Neuron (in vitro differentiated cells): ENCODE results near the gene INPP5K.
"Not testable (repeated sequence)": the region's sequence is repeated elsewhere in the genome, so short reads cannot be mapped to it uniquely, and the experiment has no call there.

Experiments used
- H2AFZ ChIP-seq: one replicate; pipeline ENCODE4 v1.6.1; 2013; ENCODE audit warnings: low read depth, mild to moderate bottlenecking, inconsistent platforms, low read length, moderate library complexity
- H3K27me3 ChIP-seq: one replicate; pipeline ENCODE4 v1.6.1; 2013; ENCODE audit warnings: low read length; ENCODE audit not compliant: insufficient read depth
- H3K36me3 ChIP-seq: one replicate; pipeline ENCODE4 v1.6.1; 2013; ENCODE audit warnings: low read length; ENCODE audit not compliant: insufficient read depth
- H3K4me1 ChIP-seq: one replicate; pipeline ENCODE4 v1.6.1; 2013; ENCODE audit warnings: low read length; ENCODE audit not compliant: insufficient read depth
- H3K4me3 ChIP-seq: 2 replicates; pipeline ENCODE4 v1.5.1; 2013; ENCODE audit warnings: mild to moderate bottlenecking, low read length, moderate library complexity
- H3K9me3 ChIP-seq: one replicate; pipeline ENCODE4 v1.6.1; 2013; ENCODE audit warnings: low read length

Gene INPP5K

DNA sequence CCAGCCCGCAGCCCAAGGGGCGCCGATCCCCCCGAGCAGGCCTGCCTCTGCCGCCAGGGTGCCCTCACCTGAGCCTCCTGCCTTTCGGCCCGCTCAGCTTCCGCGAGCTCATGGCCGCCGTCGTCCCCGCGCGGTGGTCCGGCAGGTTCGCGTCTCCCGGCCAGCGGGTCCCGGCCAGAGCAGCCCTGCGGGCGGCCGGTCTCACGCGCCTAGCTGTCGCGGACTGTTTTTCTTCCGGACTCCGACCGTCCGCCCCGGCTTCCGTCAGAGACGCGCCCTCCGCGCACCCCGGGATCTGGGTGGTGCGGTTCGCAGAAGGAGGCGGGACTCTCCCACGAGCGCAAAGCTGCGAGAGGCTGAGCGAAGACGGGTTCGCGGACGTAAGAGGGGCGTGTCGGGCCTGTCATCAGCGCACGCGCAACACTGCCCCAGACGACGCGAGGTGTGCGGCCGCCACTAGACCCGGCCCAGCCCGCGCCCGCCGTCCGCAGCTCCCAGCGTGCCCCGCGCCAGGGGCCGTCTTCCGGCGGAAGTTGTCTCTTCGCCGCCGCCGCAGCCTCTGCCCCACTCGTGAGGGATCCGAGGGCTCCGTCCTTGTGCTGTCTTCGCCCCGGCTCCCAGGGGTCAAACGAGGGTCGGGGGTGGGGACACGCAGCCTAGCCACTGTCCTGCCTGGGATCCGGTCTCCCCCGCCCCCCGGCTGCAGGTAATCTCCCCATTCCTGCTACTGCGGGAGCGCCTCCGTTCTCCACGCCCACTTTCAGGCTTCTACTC is at the start of gene INPP5K:
Gene INPP5K (minus strand): TSS at position 225 of the 774 bp plus-strand sequence. CDS start 113 bp downstream, at position 112.
- H3K4me1 ChIP-seq: peaks cover 10% of the 10 kb centered on the region

DNA sequence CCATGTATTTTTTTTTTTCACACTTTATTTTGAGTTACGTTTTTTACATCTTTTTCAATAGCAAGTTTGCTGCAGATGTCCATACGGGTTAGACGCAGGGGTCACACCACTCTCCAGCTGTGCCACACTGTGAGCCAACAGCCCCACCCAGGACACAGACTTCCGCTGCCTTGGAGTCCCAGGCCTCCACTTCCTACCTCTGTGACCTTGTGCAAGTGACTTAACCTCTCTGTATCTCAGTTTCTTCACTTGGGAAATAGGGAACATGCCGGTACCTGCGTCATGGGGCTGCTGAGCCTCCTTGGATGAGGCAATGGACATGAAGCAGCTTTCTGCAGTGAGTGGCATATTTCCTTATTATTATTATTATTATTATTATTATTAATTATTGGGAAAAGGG is 49.5 kb upstream of the INPP5K start:
- Histone ChIP-seq H3K27me3 (no peaks in the 10 kb centered on the region), H2AFZ (no peak overlapping the region), H3K4me3 (no peak overlapping the region), H3K4me1 (peaks cover 6% of the 10 kb centered on the region), H3K9me3 (no peaks in the 10 kb centered on the region), H3K36me3 (no peaks in the 10 kb centered on the region)

More for the DNA sequence above, at the start of gene INPP5K:
- H2AFZ ChIP-seq: peak within 1 kb of the TSS; percentile 54
- H3K27me3 ChIP-seq: no peaks in the 10 kb centered on the region
- H3K4me3 ChIP-seq: peak within 1 kb of the TSS; percentile 98
- no peaks in the 10 kb centered on the region for H3K9me3 ChIP-seq
- peaks cover 24% of the 10 kb centered on the region for H3K36me3 ChIP-seq

DNA sequence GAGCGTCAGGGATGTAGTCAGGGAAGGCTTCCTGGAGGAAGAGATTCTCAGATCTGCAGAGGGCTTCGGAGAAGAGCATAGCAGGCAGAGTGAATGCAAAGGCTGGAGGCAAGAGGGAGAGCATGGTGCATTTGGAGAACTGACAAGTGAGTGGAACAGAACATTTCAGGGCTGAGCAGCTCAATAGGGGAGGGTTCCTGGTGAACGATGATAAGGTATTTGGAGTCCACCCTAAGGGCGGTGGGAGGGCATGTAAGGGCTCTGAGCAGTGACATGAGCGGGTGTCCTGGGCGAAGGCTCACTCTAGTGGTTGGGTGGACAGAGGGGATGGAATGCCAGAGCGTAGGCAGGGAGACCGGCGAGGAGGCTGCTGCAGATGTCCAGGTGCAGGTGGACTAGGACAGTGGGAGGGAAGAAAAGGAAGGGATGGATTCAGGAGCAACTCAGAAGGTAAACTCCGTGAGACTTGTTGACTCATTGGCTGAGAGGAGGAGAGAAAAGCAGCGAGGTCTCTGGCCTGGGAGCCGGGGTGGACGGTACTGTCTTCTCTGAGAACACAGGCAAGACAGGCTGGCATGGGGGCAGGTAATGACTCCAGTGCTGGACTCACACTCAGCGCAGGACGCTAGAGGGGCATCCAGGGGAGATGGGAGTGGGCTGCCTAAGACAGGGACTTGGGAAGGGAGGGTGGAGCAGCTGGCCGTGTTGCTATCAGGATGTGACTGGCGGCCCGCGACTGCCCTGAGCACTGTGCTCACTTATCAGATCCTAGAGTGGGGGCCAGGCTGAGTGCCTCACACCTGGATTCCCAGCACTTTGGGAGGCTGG is 47.6 kb upstream of the INPP5K start:
- Histone ChIP-seq H2AFZ (no peak overlapping the region), H3K27me3 (no peaks in the 10 kb centered on the region), H3K4me1 (peaks cover 23% of the 10 kb centered on the region), H3K4me3 (no peak overlapping the region), H3K36me3 (no peaks in the 10 kb centered on the region), H3K9me3 (no peaks in the 10 kb centered on the region)

DNA sequence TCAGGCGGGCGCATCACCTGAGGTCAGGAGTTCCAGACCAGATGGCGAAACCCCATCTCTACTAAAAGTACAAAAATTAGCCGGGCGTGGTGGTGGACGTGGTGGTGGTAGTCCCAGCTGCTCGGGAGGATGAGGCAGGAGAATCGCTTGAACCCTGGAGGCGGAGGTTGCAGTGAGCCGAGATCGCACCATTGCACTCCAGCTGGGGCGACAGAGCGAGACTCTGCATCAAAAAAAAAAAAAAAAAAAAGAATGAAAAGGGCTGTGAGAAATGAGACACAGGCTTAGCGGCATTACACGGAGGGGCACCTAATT is 47.0 kb upstream of the INPP5K start:
- H3K9me3 ChIP-seq, H3K27me3 ChIP-seq, H3K36me3 ChIP-seq, H2AFZ ChIP-seq, H3K4me3 ChIP-seq: not testable (repeated sequence)
- H3K4me1 ChIP-seq: peaks cover 23% of the 10 kb centered on the region

DNA sequence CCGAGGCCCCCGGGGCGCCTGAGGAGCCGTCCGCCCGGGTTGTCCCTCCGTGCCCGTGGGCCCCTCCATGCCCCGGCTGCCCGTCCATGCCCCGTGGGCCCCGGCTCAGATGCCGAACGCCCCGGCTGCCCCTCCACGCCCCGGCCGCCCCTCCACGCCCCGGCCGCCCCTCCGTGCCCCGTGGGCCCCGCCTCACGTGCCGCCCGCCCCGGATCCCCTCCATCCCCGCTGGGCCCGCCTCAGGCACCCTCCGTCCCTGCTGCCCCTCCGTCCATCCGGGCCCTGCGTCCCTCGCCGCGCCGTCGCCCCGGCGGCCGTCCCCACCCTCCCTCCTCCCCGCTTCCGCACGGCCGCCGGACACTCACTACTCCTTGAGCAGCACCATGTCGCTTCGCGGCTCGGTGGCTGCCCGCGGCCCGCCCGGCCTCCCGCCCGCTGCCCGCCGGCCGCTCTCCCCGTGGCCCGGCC is 45.8 kb upstream of the INPP5K start:
- Histone ChIP-seq H3K9me3 (no peaks in the 10 kb centered on the region), H3K27me3 (no peaks in the 10 kb centered on the region), H2AFZ (peak overlapping the region; percentile 89), H3K36me3 (peaks cover 8% of the 10 kb centered on the region), H3K4me3 (peak overlapping the region; percentile 53), H3K4me1 (peaks cover 23% of the 10 kb centered on the region)

DNA sequence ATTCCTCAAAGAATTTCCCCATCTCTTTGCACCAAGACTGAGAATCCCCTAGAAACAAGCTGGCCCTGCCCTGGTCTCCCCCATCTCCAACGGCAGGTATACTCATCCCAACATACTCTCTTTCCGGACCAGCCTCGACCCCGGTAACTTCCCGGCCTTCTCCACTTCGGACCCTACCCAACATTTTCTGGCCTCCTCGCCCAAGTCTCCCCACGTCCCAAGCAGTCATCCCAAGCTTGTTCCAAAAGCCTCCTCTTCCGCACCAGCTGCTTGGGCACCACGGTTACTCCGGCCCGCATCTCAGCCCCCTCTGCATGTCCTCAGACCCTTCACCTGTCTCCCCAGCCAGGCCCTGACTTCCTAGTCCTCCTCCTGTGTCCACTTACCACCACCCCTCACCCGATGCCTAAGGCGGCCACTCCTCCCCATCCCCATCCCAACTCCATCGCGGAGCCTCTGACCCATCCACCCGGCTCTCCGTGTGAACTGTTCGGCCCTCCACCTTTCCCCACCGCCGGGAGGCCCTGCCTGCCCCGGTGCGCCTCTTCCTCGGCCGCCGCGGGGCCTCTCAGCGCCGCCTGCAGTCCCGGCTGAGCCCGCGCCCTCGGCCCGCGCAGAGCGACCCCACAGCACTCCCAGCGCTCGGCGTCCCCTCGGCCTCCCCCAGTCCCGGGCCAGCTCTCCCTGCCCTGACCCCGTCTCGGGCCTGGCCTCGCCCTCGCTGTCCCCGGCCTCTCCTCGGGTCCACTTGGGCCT is 45.2 kb upstream of the INPP5K start:
- Histone ChIP-seq H3K4me3 (peak overlapping the region; percentile 53), H3K36me3 (peaks cover 12% of the 10 kb centered on the region), H3K27me3 (no peaks in the 10 kb centered on the region), H3K4me1 (peaks cover 23% of the 10 kb centered on the region), H2AFZ (no peak overlapping the region), H3K9me3 (no peaks in the 10 kb centered on the region)

DNA sequence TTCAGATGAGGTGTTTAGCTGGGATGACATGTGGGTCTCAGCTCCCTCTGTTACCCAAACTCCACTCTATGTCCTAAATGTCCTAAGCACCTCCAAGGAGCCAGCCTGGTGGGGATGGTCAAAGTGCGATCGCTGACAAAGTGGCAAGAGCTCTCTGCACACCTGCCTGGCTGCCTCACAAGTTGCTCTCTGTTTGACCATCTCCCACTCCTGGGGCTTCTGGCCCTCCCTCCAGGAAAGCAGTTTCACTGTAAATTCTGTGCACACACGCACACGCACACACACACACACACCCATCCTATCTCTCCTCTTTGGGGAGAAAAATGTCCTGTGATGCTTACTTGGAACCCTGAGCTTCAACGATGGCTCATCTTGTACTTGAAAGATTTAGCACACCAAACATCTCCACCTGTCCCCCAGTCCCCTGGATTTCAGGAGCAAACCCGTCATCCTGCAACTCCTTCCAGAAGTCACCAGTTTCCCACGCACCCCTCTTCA is 44.5 kb upstream of the INPP5K start:
- no peaks in the 10 kb centered on the region for H3K9me3 ChIP-seq
- peak overlapping the region; percentile 53 for H3K4me3 ChIP-seq
- H3K36me3 ChIP-seq: peaks cover 19% of the 10 kb centered on the region
- peaks cover 23% of the 10 kb centered on the region for H3K4me1 ChIP-seq
- no peaks in the 10 kb centered on the region for H3K27me3 ChIP-seq
- no peak overlapping the region for H2AFZ ChIP-seq

DNA sequence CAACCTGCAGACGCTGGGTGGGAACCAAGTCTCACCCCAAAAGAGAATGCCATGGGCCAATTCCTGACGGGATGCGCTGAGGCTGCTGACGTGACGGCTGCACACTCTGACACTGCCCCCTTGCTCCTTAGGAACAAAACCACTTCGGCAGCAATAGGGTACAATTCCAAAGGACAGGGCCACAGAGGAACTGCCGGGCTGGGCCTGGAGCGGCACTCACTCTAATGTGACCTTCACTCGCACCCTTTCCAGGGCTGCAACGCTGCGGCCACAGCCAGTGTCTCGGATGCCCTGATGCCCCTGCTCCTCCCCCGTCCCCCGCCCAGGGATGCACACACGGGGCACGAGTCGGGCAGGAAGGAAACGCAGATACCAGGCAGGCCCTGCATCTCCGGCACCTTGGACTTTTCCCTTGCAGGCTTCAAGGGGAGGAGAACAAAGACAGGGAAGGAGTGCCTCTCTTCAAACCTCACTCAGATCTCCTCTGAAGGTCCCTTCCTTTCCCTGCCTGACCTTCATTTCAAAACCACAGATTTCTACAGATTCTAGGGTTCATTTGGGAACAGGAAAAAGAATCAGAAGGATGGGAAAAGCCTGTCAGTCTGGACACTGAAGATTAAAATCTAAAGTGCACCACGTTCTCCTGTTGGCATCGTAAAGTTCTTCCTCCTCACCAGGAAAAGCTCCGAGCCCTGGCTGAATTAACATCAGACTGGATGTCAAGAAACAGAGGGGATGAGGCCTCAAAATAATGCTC is 43.9 kb upstream of the INPP5K start:
- H3K4me3 ChIP-seq: peak overlapping the region; percentile 53
- peaks cover 22% of the 10 kb centered on the region for H3K36me3 ChIP-seq
- H2AFZ ChIP-seq: no peak overlapping the region
- H3K4me1 ChIP-seq: peaks cover 23% of the 10 kb centered on the region
- no peaks in the 10 kb centered on the region for H3K9me3 ChIP-seq
- H3K27me3 ChIP-seq: no peaks in the 10 kb centered on the region

DNA sequence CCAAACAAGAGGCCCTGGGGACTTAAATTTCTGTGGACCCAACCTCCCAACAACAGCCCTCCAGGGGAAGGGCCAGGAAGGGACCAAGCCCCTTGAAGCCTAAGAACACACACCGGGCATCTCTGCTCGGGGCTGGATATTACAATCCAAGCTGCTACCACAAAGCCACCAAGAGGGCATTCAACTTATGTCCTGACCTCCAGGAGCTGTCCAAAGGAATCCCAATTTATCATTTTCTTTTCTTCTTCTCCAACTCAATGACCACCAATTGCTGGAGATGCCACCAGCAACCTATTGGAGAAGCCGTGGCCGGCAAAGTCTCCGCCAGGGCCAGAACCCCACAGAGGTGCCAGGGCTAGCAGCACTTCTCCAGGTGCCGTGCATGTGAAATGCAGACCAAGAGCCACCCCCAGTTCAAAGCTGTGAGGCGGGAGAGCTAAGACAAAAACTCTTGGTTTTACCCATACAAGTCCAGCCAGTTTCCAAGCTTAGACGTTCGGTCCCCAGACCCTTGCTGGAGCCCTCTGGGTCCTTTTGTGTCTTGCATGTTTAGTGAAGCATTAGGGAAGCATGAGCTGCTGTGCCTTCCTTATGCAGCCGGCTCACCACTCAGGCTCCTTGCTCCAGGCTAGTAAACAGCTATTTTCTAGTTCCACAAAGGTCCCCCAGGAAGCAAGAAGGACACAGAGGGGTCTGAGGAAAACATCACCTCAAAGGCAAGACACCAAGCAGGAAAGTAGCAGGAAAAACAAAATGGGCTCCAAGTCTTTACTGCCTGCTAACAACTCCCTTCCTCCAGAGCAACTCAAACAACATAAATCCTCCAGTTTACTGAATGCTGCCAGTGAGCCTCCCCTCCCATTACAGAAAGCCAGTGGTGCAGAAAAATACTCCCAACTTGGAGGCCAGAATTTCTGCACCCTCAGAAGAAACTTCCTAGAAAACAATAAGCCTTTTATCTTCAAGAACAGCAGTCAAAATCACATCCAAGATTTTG is 42.9 kb upstream of the INPP5K start:
- Histone ChIP-seq H3K27me3 (no peaks in the 10 kb centered on the region), H3K4me1 (peaks cover 23% of the 10 kb centered on the region), H3K4me3 (no peak overlapping the region), H3K36me3 (peaks cover 22% of the 10 kb centered on the region), H2AFZ (no peak overlapping the region), H3K9me3 (no peaks in the 10 kb centered on the region)

DNA sequence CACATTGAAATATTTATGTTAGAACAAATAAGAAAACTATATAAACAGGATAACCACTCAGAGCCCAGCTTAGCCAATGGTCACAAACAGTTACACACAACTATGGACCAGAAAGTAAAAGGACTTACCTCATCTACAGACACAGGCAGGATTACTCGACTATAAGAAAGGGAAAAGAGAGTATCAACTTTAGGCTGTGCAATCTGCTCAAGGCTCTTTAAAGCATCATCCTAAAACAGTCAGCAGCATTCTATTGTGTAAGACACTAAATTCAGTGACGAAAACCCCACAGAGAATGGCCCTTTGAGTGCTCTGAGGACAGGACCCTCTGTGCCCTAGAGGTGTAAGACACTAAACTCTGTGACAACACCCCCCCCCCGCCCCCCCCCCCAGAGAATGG is 42.0 kb upstream of the INPP5K start:
- Histone ChIP-seq H3K4me1 (peaks cover 23% of the 10 kb centered on the region), H3K36me3 (peaks cover 22% of the 10 kb centered on the region), H2AFZ (no peak overlapping the region), H3K4me3 (no peak overlapping the region), H3K9me3 (no peaks in the 10 kb centered on the region), H3K27me3 (no peaks in the 10 kb centered on the region)

DNA sequence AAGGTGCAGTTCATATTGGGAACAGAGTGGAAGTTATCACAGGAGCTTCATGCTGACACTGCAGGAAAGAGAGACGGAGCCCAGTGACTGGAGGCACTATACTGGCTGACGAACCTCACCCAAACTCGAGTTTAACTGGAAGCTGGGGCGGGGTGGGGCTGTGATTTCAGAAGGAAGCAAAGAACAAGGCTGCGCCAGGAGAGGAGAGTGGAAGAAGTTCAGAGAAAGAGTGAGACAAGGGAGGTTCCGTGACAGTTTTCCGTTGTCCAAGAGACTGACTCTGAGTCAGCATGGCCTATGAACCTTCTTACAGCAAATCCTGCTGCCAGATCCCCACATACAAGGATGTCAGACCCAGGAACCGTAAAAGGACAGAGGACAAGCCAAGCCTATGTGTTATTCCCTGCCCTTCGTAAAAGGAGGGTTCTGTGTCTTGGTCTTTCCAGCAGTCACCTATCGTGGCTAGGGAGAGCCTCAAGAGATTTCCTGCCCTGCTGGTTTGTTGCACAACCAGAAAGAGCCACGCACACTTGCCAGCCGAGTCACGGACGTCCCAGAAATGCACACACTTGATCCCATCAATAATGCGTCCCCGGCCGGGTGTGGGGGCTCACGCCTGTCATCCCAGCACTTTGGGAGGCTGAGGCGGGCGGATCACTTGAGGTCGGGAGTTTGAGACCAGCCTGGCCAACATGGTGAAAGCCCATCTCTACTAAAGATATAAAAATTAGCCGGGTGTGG is 41.1 kb upstream of the INPP5K start:
- peaks cover 22% of the 10 kb centered on the region for H3K36me3 ChIP-seq
- H3K9me3 ChIP-seq: no peaks in the 10 kb centered on the region
- H3K4me1 ChIP-seq: peaks cover 23% of the 10 kb centered on the region
- no peaks in the 10 kb centered on the region for H3K27me3 ChIP-seq
- H2AFZ ChIP-seq: no peak overlapping the region
- no peak overlapping the region for H3K4me3 ChIP-seq
